Measurements from ENCODE around the gene HOXB2.

The HOXB2 gene

GRCh38 chr17:48565022-48565554, 20.2 kb upstream of the HOXB2 start:
- DNase-seq, result no peak

DNA sequence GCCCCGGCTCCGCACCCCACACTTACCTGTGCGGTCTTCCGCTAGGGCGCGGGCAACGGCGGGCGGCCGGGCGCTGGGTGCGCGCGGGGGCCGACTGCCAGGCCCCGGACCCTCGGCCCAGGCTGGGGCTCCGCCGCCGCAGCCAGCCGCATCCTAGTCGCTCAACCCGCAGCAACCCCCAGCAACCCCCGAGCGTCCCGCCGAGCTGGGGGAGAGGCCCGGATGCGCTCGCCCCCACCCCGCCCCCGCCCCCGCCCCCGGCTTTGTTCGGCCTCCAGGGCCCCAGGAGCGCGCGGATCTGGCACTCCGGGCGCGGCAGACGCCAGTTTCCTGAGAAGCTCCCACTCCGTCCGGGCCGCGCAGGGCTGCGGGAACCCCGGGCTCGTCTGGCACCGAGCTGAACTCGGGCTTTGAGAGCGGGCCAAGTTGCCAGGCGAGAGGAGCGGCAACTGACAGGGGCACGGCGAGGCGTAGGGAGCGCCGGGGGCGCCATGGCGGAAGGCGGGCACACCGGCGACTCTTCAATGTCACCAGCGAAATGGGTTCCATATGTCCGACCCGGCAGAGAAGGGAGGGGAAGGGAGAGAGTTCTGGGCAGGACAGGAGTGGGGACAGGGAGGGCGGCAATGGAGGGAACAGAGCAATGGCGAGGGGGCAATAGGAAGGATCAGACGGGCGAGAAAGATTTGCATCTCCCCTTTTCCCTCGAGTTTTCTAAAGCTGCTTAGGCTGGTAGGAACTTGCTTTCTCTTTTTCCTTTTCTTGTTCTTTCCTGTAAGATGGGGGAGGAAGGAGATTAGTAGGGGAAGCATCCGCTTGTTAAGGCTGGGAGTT, 19.5 kb upstream of the HOXB2 start:
- DNase-seq, result no peak

DNA sequence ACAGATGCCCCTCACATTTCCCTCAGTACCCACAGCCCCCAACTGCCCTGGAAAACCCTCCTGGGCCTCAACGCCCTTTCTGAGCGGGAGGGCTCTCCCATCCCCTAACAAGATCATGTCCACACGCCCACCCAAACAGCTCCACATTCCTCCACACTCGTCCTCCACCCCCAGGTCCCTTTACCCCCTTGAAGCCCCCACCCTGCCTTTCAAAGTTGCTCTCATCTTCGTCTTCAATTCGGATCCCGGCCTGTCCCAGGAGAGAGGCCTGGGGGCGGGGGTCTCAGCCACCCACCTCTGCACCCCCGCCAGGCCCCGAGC, 18.9 kb upstream of the HOXB2 start:
- no peak for DNase-seq

GRCh38 chr17:48563385-48563838, 18.5 kb upstream of the HOXB2 start:
- no peak for DNase-seq

- DNase-seq, result no peak
Measured at GRCh38 chr17:48562934-48563333, 18.0 kb upstream of the HOXB2 start.

DNA sequence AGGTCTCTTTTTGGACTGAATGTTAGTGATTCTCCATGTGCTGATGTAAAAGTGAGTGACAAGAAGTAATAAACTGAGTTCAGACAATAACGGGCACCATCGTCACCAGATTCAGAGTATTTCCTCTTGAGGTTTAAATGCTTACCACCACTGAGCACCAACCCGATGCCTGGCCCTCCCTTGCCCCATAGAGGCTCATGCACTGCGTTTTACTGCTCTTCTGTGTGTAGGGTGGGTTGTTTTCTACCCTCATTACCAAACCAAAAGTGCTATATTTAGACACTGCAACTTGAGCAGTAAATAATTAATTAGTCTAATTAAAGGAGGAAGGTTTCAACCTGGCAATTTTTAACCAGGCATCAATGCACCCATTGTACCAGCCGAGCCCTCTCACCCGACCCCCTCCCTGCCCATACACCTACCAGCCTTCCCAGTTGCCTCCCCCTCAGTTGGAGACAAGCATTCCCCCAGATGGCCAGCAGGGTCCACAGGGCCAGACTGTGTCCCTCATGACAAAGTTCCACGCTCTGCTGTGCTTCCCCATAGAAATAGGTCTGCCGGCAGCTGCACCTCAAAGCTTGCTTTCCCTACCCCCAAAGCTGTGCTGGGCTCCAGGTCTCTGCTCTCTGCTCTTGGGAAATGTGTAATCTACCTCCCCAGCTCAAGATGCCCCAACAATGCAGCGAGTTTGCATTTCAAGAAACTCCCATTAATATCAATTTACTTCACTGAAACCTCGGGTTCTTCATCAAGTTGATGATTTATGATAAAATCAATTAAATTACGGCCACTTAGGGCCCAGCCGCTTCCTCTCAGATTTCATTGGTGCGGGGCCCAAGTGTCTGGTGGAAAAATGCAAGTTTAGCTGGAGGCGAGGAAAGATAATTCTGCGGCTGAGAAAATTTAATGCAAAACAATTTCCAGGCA, 17.2 kb upstream of the HOXB2 start:
- no peak for DNase-seq

DNA sequence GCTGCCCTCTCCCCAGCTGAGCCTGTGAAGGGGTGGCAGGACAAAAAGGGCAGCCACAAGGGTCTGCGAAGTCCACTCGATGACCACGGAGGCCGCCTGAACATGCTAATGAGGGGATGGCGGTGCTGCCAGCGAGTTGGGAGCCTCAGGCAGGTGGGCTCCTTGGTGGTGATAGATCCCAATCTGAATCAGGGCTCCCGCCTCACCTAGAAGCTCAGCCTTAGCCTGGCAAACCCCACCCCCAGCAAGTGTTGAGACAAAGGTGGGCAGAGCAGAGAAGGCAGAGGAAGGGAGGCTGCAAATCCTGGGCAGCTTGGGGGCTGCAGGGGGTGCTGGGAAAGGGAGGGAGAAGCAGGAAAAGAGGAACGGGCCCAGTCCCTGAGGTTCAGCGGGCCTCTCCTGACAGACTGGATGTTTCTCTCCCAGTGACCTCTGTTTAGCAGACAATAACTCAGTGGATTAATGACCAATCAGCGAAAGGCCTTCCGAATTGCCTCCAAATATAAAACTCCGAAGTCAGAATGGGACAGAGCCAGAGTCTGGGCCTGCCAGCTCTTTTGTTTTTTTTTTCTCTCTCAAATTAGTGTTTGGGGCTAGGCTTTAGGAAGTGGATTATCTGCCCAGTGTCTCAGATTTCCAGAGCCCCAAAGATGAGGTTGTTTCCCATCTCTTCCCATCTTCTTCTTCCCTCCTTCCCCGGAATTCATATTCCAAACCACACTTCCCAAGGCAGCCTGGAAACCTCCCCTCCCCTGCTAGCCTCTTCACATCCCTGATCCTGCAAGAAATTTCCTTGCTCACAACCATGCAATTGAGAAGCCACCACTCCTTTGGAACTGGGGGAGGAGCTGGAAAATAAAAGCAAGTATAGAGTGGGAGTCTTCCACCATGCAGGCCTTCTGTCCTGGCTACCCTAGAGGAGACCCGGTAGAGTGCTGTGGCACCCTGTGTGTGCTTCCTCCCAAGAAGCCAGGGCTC, 15.2 kb upstream of the HOXB2 start:
- DNase-seq, result no peak

GRCh38 chr17:48559122-48559839, 14.4 kb upstream of the HOXB2 start:
- no peak for DNase-seq

DNA sequence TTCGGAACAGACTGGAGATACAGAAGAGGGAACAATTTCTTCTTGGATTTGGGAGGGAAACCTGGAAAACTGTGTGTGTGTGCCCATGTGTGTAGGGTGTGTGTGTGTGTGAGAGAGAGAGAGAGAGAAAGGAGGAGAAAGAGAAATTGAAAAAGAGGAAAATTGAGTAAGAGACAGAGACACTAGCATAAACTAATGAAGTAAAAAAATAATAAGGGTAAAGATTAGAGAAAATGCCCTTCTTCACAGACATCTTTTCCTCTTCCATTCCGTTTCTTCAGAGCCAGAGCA, 13.9 kb upstream of the HOXB2 start:
- DNase-seq, result no peak

GRCh38 chr17:48558057-48558830, 13.3 kb upstream of the HOXB2 start:
- no peak for DNase-seq

DNA sequence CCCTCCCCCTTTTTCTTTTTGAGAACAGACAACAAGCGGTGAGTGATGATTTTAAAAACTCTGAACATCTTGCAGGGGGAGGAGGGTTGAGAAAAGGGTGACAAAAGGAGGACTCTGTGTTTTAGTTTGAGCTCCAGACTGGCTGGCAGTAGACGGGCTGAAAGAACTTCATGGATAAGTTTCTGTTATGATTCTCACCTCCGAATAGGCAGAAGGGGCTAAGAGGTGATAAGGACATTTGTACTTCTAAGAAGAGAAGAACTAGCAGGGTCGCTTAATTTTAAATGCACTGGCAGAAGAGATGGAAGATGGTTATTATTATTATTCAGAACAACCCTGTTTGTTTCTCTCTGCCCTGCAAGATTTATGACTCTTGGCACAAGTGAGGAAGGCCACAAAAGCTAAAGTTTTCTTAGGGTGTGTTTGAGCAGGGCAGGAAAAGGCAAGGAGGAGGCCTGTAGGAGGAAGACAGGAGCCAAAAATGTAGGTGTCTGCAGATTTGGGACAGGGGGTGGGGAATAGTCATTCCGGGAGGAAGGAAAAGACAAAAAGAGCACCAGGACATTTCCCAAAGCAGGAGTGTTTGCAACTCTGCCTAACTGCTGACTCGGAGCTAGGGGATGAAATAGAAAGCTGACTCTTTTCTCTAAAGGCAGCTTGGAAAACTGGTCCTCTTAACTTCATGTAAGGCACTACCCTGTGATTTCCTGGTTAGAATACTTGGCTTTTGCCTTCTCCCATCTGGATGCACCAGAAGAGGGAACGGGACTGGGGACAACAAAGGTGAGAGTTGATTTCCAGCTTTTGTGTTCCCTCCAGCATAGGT, 11.9 kb upstream of the HOXB2 start:
- no peak for DNase-seq

DNA sequence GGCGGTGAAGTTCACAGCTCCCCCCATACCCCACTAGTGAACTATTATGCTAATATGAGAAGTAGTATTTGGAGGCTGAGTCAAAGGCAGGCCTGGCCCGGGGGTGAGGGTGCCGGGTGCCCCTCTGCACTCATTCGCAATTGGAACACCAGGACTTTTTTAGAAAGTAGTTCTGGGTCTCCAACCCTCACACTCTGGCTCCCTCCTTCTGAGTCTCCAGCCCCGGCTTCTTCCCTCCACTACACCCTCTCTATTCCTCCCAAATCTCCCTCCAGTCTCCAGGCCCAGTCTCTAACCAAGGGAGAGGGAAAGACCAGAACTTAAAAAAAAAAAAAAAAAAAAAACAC, 11.3 kb upstream of the HOXB2 start:
- no peak for DNase-seq

DNA sequence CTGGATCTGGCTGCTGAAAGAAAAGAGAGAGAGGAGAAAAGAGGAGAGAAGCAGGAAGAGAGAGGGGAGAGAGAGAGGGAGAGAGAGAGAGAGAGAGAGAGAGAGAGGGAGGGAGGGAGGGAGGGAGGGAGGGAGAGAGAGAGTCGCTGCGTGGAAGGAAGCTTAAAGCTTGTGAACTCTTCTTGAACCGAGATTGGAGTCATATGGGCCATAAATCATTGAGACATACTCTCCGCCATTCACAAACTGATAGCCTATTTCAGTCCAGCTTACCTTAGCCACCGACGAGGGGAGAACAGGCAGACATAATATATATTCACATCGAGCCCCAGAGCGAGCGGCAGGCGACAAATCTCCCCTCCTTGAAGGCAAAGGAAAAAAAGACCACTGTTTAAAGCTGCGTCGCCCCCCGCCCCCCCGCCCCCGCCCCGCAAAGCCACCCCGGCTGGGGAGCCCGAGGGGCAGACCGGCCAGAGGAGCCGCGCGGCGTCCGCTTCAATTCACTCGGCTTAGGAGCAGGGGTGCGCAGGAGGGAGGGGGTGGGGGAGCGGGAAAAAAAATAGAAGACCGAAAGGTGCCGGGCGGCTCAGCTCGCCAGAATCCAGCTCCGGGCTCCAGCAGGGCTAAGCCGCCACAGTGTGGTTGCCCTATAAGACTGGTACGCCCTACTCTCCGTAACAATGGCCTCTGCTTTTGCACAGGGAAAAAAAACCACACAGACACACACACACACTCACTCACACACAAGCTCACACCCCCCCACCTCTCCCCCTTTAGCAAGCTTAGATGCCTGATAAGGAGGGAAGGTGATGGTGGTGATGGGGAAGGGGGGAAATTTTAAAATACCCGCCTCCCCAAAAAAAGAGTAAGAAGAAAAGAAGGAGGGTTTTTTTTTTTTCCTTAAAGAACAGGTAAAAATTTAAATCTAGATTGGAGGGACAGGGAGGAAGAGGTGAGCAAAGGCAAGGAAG, 10.6 kb upstream of the HOXB2 start:
- DNase-seq, result no peak

- no peak for DNase-seq
Measured at GRCh38 chr17:48554412-48555257, 9.7 kb upstream of the HOXB2 start.

- no peak for DNase-seq
Measured at GRCh38 chr17:48553826-48554225, 8.9 kb upstream of the HOXB2 start.

DNA sequence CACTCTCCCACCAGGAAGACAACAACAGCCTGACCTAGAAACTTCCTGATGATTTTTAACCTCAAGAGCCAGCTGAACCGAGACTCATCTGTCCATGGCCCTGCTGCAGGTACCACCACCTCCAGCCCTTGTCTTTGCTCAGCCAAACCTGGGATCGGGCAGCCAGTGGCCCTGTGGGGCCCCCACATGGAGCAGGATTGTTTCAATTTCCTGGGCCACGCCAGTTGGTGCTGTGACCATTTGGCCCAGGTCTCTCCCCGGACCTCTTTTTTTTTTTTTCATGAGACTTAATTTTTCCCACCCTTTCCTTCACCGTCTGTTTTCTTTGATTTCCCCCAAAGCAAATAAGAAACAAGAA, 8.3 kb upstream of the HOXB2 start:
- DNase-seq, result no peak

GRCh38 chr17:48552466-48553189, 7.7 kb upstream of the HOXB2 start:
- DNase-seq, result no peak
